HUES6 (cell line): ENCODE data around the gene SUMF1.

Source experiments
- H3K27ac ChIP-seq: 2 replicates; pipeline ENCODE4 v1.7.0; 2013; ENCODE audit warnings: low read depth, mild to moderate bottlenecking, low read length, inconsistent platforms
- H3K27me3 ChIP-seq: 2 replicates; pipeline ENCODE4 v1.6.1; 2013; ENCODE audit warnings: low read length; ENCODE audit not compliant: control insufficient read depth, insufficient read depth
- H3K36me3 ChIP-seq: 2 replicates; pipeline ENCODE4 v1.6.1; 2013; ENCODE audit warnings: low read length; ENCODE audit not compliant: control insufficient read depth, insufficient read depth
- H3K4me1 ChIP-seq: 2 replicates; pipeline ENCODE4 v1.6.1; 2013; ENCODE audit warnings: low read length; ENCODE audit not compliant: control insufficient read depth, insufficient read depth
- H3K4me3 ChIP-seq: 2 replicates; pipeline ENCODE4 v1.5.1; 2013; ENCODE audit warnings: low read depth, low read length
- H3K9ac ChIP-seq: one replicate; pipeline ENCODE4 v1.6.1; 2013; ENCODE audit warnings: mild to moderate bottlenecking, low read length
- H3K9me3 ChIP-seq: 2 replicates; pipeline ENCODE4 v1.6.1; 2013; ENCODE audit warnings: low read depth, low read length; ENCODE audit not compliant: control insufficient read depth, insufficient read depth

SUMF1 gene

DNA sequence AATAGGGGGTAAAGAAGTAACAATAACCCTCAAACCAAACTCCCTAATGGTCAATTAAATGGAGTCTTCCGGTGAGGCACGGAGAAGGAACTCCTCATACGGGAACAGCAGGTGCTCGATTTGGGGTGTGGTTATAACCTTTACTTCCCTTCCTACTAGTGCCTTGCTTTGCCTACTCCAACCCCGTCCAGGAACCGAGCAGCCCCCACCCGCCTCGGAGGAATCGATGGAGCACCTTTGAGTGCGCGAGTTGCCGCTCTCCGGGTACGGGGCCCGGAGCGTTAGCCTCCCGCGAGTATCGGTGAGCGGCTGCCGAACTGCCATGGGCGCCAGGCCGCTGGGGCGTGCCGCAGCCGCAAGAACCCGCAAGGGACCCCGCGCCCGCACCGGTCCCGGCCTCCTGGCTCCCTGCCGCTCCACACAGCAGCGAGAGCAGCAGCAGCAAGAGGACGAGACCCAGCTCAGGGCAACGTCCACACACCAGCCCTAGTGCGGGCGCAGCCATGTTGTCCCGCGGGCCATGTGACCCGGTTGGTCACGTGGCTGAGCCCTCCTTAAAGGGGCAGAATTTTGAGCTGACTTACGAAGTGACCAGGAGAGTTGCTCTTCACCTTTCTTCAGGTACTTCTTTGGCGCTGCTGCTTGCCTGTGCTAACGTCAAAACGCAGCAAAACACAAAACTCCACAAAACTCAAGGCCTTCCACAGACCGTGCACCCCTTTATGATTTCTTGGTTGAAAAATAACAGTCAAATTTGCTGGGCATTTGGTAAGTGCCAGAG, at the start of gene SUMF1:
Gene SUMF1 (minus strand): TSS at position 529 of the 781 bp plus-strand sequence. CDS start 24 bp downstream, at position 505.
- Histone ChIP-seq H3K4me1 (peaks cover 3% of the 10 kb centered on the region; the same call in 1 of the 2 replicates), H3K27ac (peak within 1 kb of the TSS; percentile 77), H3K36me3 (no peaks in the 10 kb centered on the region), H3K4me3 (peak within 1 kb of the TSS; percentile 91), H3K27me3 (no peaks in the 10 kb centered on the region; the same call in 1 of the 2 replicates), H3K9ac (peak within 1 kb of the TSS; percentile 81), H3K9me3 (no peaks in the 10 kb centered on the region)

DNA sequence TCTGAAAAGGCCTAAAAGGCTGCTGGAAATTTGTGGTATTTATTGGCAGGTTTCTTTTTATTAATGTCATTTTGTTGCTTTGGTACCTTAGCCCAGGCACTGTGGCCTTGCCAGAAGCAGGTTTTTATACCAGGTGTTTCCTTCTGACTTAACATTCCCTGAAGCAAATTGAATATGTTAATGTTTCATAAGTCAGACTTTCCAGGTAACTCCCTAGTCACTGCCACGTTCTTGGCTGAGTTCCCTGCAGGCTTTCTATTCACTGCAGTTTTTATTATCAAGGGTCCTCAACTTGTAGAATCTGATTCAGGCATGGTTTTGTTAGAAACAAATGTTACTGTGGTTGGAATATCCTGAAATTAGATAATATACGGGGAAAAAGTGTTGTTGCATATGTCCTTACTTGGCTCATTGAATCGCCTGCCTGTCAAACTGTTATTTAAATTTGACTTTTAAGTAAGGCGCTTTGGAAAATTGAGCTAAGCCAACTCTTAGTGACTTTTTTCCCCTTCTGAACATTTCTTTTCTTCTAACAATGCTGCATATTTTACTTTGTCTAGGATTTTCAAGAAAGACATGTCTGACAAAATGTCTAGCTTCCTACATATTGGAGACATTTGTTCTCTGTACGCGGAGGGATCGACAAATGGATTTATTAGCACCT, 49.0 kb upstream of the SUMF1 start:
- no peak overlapping the region for H3K9ac ChIP-seq
- no peaks in the 10 kb centered on the region for H3K36me3 ChIP-seq
- H3K4me1 ChIP-seq, result peaks cover 22% of the 10 kb centered on the region
- no peak overlapping the region for H3K27ac ChIP-seq
- H3K4me3 ChIP-seq, result no peak overlapping the region
- H3K9me3 ChIP-seq, result no peaks in the 10 kb centered on the region
- no peaks in the 10 kb centered on the region for H3K27me3 ChIP-seq

DNA sequence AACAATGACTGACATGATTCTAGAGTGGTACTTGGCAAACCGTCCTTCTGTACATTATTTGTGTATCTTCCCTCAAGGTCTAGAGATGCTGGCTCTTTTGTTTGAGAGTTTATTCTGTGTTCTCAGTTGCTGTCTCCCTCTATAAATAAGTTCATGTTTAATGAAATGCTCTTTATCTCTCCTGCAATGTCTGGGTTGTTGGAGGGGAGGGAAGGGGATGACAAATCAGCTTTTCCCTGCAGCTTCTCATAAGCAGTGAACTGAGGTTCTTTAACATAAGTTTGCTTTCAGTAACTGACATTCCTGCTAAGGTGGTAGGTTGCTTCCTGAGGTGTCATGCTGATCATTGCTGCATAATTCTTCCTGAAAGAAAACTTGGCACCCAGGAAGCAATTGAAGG, 47.8 kb upstream of the SUMF1 start:
- no peak overlapping the region for H3K9ac ChIP-seq
- H3K4me1 ChIP-seq, result peaks cover 22% of the 10 kb centered on the region
- no peaks in the 10 kb centered on the region for H3K36me3 ChIP-seq
- no peak overlapping the region for H3K27ac ChIP-seq
- H3K4me3 ChIP-seq, result no peak overlapping the region
- H3K27me3 ChIP-seq, result no peaks in the 10 kb centered on the region
- H3K9me3 ChIP-seq, result no peaks in the 10 kb centered on the region

DNA sequence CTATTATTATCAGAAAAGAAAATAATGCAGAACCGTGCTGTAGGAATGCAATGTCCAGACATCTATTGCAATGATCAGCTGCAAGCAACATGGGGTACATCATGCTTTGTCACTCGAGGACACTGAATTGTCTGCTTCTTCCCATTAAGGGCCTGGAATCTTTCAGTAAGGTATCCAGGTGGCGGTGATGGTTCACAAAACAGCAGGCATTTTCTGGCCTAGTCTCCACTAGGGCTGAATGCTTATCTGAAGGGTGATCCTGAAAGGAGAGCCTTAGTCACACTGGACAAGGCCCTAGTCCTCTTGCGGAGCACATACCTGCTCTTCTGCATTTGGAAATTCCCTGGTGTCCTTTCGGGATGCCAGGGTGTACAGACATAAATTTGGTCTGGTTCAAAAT, 47.3 kb upstream of the SUMF1 start:
- Histone ChIP-seq H3K4me3 (no peak overlapping the region), H3K9ac (no peak overlapping the region), H3K27me3 (no peaks in the 10 kb centered on the region), H3K36me3 (no peaks in the 10 kb centered on the region), H3K4me1 (peaks cover 22% of the 10 kb centered on the region), H3K9me3 (no peaks in the 10 kb centered on the region), H3K27ac (no peak overlapping the region)

DNA sequence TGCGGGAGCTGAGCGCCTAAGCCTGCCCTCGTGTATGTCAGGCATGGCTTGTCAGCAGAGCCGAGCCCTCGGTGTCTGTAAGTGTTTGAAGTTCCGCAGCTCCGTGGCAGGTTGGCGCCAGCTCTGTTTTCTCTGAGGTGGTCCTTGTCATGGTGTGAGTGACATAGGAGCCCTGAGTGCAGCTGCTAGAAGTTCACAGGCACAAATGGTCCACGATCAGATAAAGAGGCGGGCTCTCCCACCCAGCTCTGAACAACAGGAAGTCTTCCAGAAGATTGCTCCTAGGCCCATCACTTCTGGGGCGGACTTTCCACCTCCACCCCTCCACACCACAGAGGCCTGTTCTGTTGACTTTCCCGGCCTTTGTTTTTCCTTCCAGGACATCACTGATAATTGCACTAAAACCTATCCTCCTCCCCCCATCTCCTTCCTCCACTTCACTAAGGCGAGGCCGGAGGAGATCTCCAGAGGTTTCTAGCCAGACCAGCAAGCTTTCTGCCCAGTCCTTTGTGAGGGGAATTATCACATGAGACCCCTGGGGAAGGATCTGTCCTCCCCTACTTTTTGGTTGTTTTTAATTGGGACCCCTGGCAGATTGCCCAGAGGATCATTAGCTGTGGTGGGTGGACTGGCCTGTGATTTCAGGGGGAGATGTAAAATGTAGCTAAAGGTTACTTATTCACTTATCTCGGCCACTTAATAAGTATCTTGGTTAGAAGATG, 46.0 kb upstream of the SUMF1 start:
- H3K4me1 ChIP-seq, result peaks cover 31% of the 10 kb centered on the region
- H3K4me3 ChIP-seq, result no peak overlapping the region
- H3K27me3 ChIP-seq, result no peaks in the 10 kb centered on the region
- H3K36me3 ChIP-seq, result no peaks in the 10 kb centered on the region
- no peaks in the 10 kb centered on the region for H3K9me3 ChIP-seq
- H3K27ac ChIP-seq, result no peak overlapping the region; the same call in 1 of the 2 replicates
- peak overlapping the region; percentile 22 for H3K9ac ChIP-seq

DNA sequence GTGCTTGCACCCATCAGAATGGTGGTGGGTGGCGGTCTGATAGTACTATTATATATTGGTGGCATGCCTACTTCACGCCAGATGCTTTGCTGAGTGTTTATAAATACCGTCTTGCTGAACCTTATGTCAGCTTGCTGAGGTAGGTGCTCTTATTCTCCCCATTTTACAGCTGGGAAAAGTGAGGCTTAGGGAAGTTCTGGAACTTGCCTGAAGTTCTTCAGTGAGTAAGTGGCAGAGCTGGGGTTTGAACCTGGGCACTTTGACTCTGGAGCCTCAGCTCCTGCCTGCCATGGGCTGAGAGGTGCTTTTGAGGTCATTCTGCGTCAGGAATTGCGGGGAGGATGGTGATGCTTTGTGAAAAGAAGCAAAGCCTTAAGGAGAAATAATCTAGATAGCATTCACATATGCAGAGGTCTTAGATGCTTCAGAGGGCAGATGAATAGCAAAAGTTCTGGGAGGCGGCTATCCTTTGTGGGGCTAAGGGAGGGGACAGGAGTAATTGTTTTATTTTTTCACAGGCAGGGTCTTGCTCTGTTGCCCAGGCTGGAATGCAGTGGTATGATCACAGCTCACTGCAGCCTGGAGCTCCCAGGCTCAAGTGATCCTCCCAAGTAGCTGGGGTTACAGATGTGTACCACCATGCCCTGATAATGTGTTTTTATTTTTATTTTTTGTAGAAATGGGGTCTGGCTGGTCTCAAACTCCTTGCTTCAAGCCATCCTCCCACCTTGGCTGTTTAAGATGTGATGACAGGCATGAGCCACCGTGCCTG, 44.6 kb upstream of the SUMF1 start:
- H3K4me3 ChIP-seq, result no peak overlapping the region
- no peaks in the 10 kb centered on the region for H3K9me3 ChIP-seq
- H3K36me3 ChIP-seq, result no peaks in the 10 kb centered on the region
- no peak overlapping the region for H3K27ac ChIP-seq
- H3K27me3 ChIP-seq, result no peaks in the 10 kb centered on the region
- H3K9ac ChIP-seq, result no peak overlapping the region
- peaks cover 35% of the 10 kb centered on the region for H3K4me1 ChIP-seq

DNA sequence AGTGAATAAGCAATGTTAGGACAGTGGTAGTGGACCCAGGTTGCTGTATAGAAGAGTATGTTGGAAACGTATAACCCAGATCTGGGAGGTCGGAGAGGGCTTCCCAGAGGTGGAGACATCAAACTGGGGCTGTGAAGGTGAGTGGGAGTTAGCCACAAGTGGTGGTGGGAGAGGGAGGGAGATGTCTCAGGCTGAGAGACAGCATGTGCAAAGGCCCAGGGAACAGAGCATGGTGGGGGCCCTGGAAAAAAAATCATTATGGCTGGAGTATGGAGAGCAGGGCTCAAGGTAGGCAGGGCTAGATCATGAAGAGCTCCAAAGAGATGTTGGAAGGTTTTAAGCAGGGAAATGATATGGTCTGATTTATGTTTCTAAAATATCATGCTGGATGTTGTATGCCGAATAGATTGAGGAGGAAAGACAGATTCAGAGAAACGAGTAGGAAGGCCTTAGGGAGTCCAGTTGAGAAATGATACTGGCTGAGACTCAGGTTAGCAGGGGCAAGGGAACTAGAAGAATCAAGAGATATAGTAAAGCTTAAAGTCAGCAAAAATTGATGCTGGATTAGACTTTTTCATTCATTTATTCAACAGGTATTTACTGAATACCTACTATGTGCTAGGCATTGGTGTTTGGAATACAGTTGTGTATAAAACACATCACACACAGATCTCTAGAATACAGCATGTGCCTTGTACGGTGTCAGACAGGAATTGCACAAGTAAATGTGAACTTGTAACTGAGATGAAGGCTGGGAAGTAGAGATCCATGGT, 43.1 kb upstream of the SUMF1 start:
- Histone ChIP-seq H3K4me3 (no peak overlapping the region), H3K4me1 (peaks cover 27% of the 10 kb centered on the region), H3K9me3 (no peaks in the 10 kb centered on the region), H3K27ac (no peak overlapping the region), H3K9ac (no peak overlapping the region), H3K27me3 (no peaks in the 10 kb centered on the region), H3K36me3 (no peaks in the 10 kb centered on the region)

DNA sequence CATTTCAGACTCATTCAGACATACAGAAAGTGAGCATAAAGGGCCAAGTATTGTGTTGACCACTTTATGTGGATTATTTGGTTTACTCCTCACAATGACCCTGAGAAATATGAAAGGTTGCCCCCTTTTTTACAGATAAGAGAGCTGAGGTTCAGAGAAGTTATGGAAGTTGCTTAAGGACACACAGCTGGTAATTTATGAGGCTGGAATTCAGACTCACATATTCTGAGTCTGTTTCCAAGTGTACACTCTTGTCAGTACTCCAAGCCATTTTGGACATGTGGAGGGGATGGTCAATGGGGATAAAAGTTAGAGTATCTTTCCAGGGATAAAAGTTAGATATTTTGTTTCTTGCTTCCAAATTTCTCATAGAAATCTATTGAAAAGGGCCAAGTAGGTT, 42.0 kb upstream of the SUMF1 start:
- H3K27ac ChIP-seq, result no peak overlapping the region
- no peak overlapping the region for H3K4me3 ChIP-seq
- H3K9ac ChIP-seq, result no peak overlapping the region
- H3K27me3 ChIP-seq, result no peaks in the 10 kb centered on the region
- H3K4me1 ChIP-seq, result peaks cover 27% of the 10 kb centered on the region
- H3K36me3 ChIP-seq, result no peaks in the 10 kb centered on the region
- no peaks in the 10 kb centered on the region for H3K9me3 ChIP-seq

DNA sequence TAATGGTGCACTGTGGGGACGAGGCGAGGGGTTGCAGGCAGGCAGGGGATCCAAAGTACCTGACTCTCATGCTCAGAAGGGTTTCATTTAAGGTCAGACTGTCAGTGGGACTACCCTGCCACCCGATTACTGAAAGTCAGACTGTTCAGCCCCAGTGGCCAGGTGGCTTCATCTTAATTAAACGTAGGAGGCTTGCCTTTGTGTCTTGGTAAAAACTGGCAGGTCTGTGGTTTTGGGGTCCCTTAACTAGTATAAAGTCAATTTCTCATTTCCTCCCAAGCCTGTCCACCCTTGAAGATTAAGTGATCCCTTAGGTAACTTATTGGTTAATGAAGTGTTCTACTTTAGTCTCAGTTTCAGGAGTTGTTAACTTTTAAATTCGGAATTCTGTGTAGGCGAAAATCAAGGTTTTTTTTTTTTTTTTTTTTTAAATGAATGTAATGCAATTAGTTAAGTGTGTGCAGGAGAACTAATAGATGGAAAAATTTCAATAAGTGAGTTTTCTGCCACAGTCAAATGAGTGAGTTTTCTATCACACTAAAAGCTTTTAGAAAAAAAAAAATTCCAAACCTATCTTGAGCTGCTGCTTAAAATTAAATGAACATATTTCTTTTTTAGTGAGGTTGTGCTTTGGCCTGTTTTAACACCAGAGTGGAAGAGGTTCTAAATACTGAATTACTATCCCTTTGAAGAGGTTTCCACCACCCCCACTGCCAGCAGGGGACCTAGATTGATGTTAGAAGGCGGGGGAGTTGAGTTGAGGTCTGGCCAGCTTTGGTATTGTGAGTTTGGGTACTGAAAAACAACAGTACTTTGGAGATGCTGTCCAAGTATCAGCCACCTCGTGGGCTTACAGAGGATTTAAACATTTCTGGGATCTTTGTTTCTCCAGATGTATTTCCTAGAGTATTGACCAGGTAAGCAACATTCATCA, 41.2 kb upstream of the SUMF1 start:
- Histone ChIP-seq H3K4me1 (peaks cover 25% of the 10 kb centered on the region), H3K27ac (no peak overlapping the region), H3K9ac (no peak overlapping the region)

More for the DNA sequence above, 41.2 kb upstream of the SUMF1 start:
- no peak overlapping the region for H3K4me3 ChIP-seq
- H3K36me3 ChIP-seq, result no peaks in the 10 kb centered on the region
- H3K9me3 ChIP-seq, result no peaks in the 10 kb centered on the region
- H3K27me3 ChIP-seq, result no peaks in the 10 kb centered on the region
